GM12872 (cell line): ENCODE measurements around the gene GRAMD4.

Source experiments
- CTCF ChIP-seq: IDR thresholded peaks from 3 replicates; pipeline ENCODE4 v1.5.1; 2011; ENCODE audit warnings: low read depth, mild to moderate bottlenecking, low read length, moderate library complexity; ENCODE audit not compliant: insufficient read depth

Gene GRAMD4

GRCh38 chr22:46726986-46727317, 106.8 kb downstream of the GRAMD4 start:
- no peak for TF ChIP-seq CTCF

GRCh38 chr22:46727813-46728364, 107.7 kb downstream of the GRAMD4 start:
- TF ChIP-seq CTCF: no peak

GRCh38 chr22:46728470-46728869, 108.3 kb downstream of the GRAMD4 start:
- TF ChIP-seq CTCF: no peak
